ENCODE results near the gene KCNG1. TPM values are rescaled to one million over a fixed set of nuclear protein-coding genes. Genes with fewer than 3 reads are reported as not detected.

KCNG1 gene
- total and polyA plus RNA-seq, 2 experiments from 2014 or later: 8.1 to 26.3 TPM

GRCh38 chr20:51034988-51035656 lies 12.2 kb upstream of the KCNG1 start:
- Histone ChIP-seq H4K20me1 (replicated peaks; ENCODE audit: insufficient read depth) (no peaks in the 10 kb centered on the region), H3K4me1 (ENCODE audit: insufficient read depth) (no peaks in the 10 kb centered on the region; the same call in 1 of the 2 replicates), H2AFZ (no peak overlapping the region), H3K4me3 (no peak overlapping the region), H3K36me3 (ENCODE audit: insufficient read depth) (no peaks in the 10 kb centered on the region), H3F3A (replicated peaks; ENCODE audit: low read depth) (no peaks in the 10 kb centered on the region), H3K27me3 (ENCODE audit: insufficient read depth) (no peaks in the 10 kb centered on the region), H3K9me2 (ENCODE audit: insufficient read depth) (no peaks in the 10 kb centered on the region), H3K27ac (ENCODE audit: low read depth) (no peak overlapping the region), H3K79me2 (replicated peaks; ENCODE audit: insufficient read depth) (no peaks in the 10 kb centered on the region), H3K4me2 (no peak overlapping the region)
- Mint-ChIP-seq H3K36me3 (ENCODE audit: low read depth) (peaks cover 4% of the 10 kb centered on the region; the same call in 2 of the 3 replicates), H3K27ac (no peak overlapping the region), H3K4me1 (peaks cover 6% of the 10 kb centered on the region; the same call in 1 of the 3 replicates), H3K4me3 (no peak overlapping the region), H3K27me3 (ENCODE audit: insufficient read depth, low read depth, poor library complexity) (peaks cover 7% of the 10 kb centered on the region), H3K9me3 (peaks cover 12% of the 10 kb centered on the region)
- no peak for DNase-seq (ENCODE audit: low spot score)
- TF ChIP-seq NANOG (IDR thresholded peaks at IDR 0.05; ENCODE audit: borderline replicate concordance): no peak
- TF ChIP-seq, protein P1, sequence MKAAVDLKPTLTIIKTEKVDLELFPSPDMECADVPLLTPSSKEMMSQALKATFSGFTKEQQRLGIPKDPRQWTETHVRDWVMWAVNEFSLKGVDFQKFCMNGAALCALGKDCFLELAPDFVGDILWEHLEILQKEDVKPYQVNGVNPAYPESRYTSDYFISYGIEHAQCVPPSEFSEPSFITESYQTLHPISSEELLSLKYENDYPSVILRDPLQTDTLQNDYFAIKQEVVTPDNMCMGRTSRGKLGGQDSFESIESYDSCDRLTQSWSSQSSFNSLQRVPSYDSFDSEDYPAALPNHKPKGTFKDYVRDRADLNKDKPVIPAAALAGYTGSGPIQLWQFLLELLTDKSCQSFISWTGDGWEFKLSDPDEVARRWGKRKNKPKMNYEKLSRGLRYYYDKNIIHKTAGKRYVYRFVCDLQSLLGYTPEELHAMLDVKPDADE (IDR thresholded peaks at IDR 0.05): no peak
- ATAC-seq: no peak

GRCh38 chr20:51034476-51034875 lies 11.6 kb upstream of the KCNG1 start:
- H3K36me3 ChIP-seq (ENCODE audit: insufficient read depth): no peaks in the 10 kb centered on the region
- Mint-ChIP-seq H3K9me3 (peaks cover 12% of the 10 kb centered on the region), H3K4me1 (peaks cover 6% of the 10 kb centered on the region; the same call in 1 of the 3 replicates), H3K27me3 (ENCODE audit: insufficient read depth, low read depth, poor library complexity) (peaks cover 7% of the 10 kb centered on the region), H3K27ac (no peak overlapping the region), H3K4me3 (no peak overlapping the region), H3K36me3 (ENCODE audit: low read depth) (peaks cover 4% of the 10 kb centered on the region; the same call in 2 of the 3 replicates)
- TF ChIP-seq NANOG (IDR thresholded peaks at IDR 0.05; ENCODE audit: borderline replicate concordance) (no peak), CREB1 (CRISPR knock-in tag; IDR thresholded peaks at IDR 0.05; ENCODE audit: low read depth) (no peak), STAT1 (IDR thresholded peaks at IDR 0.05; ENCODE audit: unreplicated experiment) (no peak), ZNF462 (CRISPR knock-in tag; IDR thresholded peaks at IDR 0.05) (no peak), JUNB (IDR thresholded peaks at IDR 0.05; ENCODE audit: unreplicated experiment) (no peak), ZNF114 (CRISPR knock-in tag; IDR thresholded peaks at IDR 0.05) (no peak), POLR2AphosphoS5 (IDR thresholded peaks at IDR 0.05; ENCODE audit: low read depth) (no peak)
- H3K4me1 ChIP-seq (ENCODE audit: insufficient read depth): no peaks in the 10 kb centered on the region; the same call in 1 of the 2 replicates
- no peak overlapping the region for H2AFZ ChIP-seq
- no peak overlapping the region for H3K27ac ChIP-seq (ENCODE audit: low read depth)
- H3K4me2 ChIP-seq: no peak overlapping the region
- no peaks in the 10 kb centered on the region for H3F3A ChIP-seq (replicated peaks; ENCODE audit: low read depth)
- H3K27me3 ChIP-seq (ENCODE audit: insufficient read depth): no peaks in the 10 kb centered on the region
- ATAC-seq (no peak), DNase-seq (ENCODE audit: low spot score) (no peak)
- no peak overlapping the region for H3K4me3 ChIP-seq
- no peaks in the 10 kb centered on the region for H4K20me1 ChIP-seq (replicated peaks; ENCODE audit: insufficient read depth)
- no peaks in the 10 kb centered on the region for H3K9me2 ChIP-seq (ENCODE audit: insufficient read depth)
- no peaks in the 10 kb centered on the region for H3K79me2 ChIP-seq (replicated peaks; ENCODE audit: insufficient read depth)
